GM23338 (cell line): Measurements from ENCODE around the gene CEACAM16.

ENCODE experiments used
- EZH2 ChIP-seq: fragments of 200-600 bp; sonication (generic); IDR thresholded peaks from one replicate; pipeline ENCODE4 v1.8.0; 2017; ENCODE audit warnings: antibody characterized with exemption, mild to moderate bottlenecking, low read depth; ENCODE audit not compliant: unreplicated experiment
- JUNB ChIP-seq: IDR thresholded peaks from one replicate; pipeline ENCODE4 v1.6.1; 2016; ENCODE audit warnings: antibody characterized with exemption; ENCODE audit not compliant: unreplicated experiment
- POLR2AphosphoS5 ChIP-seq: IDR thresholded peaks from 2 replicates; pipeline ENCODE4 v1.6.1; 2016; ENCODE audit warnings: antibody characterized with exemption, low read depth
- TF ChIP-seq, protein P1 (sequence below), 2 experiments: fragments of 200-600 bp in 1 of 2; sonication (generic) in 1 of 2; conservative IDR thresholded peaks; 2 replicates each; pipeline versions ENCODE4 v1.5.1 to v1.6.1; 2016 to 2017; ENCODE audit warnings: antibody characterized with exemption in 2 of 2, low read depth in 2 of 2, mild to moderate bottlenecking in 2 of 2, moderate library complexity in 1 of 2

DNA sequence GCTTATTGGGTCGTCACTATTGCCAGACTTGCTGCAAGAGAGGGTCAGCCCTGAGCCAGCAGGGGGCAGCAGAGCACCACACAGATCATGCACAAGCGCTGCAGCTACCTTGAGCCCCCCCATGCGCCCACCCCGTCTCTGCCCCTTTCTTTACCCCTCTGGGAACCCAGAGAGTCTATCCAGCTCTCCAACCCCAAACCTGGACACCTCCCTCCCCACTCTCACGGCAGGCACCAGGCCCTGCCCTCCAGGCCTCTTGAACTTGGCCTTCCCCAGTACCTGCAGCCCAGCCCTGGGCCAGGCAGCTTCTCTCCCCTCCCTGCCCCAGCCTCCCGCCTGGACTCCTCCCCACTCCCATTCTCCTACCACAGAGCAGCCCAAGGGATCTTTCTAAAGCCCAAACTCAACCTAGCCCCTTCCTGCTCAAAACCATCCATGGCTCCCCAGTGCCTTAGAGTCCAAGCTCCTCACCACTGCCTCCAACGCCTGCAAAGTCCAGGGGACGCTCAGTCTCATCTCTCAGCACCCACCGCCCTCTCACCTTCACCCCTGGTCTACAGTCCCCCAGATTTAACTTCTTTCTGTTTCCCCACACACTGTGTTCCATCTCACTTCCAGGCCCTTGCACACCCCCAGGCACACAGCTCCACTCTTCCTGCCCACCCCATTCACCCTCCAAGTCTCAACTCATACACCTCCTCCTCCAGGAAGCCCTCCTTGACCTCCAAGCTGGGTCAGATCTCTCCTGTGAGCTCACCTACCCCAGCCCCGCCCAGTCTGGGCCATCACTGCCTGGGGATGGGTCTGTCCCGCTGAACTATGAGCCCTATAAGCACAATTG lies 9.4 kb upstream of the CEACAM16 start:
- TF ChIP-seq EZH2, result no peak
- TF ChIP-seq, protein P1, sequence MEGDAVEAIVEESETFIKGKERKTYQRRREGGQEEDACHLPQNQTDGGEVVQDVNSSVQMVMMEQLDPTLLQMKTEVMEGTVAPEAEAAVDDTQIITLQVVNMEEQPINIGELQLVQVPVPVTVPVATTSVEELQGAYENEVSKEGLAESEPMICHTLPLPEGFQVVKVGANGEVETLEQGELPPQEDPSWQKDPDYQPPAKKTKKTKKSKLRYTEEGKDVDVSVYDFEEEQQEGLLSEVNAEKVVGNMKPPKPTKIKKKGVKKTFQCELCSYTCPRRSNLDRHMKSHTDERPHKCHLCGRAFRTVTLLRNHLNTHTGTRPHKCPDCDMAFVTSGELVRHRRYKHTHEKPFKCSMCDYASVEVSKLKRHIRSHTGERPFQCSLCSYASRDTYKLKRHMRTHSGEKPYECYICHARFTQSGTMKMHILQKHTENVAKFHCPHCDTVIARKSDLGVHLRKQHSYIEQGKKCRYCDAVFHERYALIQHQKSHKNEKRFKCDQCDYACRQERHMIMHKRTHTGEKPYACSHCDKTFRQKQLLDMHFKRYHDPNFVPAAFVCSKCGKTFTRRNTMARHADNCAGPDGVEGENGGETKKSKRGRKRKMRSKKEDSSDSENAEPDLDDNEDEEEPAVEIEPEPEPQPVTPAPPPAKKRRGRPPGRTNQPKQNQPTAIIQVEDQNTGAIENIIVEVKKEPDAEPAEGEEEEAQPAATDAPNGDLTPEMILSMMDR (conservative IDR thresholded peaks at IDR 0.05; ENCODE audit: low read depth in 2 of 2), result peak; percentile 84 to 92
- no peak for TF ChIP-seq POLR2AphosphoS5
- TF ChIP-seq JUNB, result no peak
